HCT116 (cell line): ENCODE measurements around the gene COLEC11. TPM values are rescaled to one million over a fixed set of nuclear protein-coding genes. Genes with fewer than 3 reads are reported as not detected.

Experiments used
- ATAC-seq: fragments of 200-7000 bp; cut with Tn5 transposase; 2 replicates; pipeline ENCODE4 v1.9.1; 2020; ENCODE audit warnings: mild to moderate bottlenecking, moderate library complexity
- BruUV-seq: library from RNA; stranded (reverse); fragments of 400-500 nt; replicated peaks from 2 replicates; lab custom pipeline; 2021; lab: Mats Ljungman, UMichigan
- CTCF ChIA-PET: fragments of 300-600 bp; sonication (Branson Sonifier 250); formaldehyde crosslinking; loops from one replicate; lab custom pipeline; 2021; ENCODE audit warnings: antibody characterized with exemption; lab: Charles Lee
- POLR2A ChIA-PET: fragments of 300-600, 350-600 bp; sonication (Branson Sonifier 250); formaldehyde crosslinking; loops from one replicate; lab custom pipeline; 2021; ENCODE audit warnings: antibody characterized with exemption; lab: Charles Lee
- RAD21 ChIA-PET, 2 experiments: fragments of 300-600 bp; sonication (Branson Sonifier 250); formaldehyde crosslinking; loops; one replicate each; lab custom pipeline; 2023; ENCODE audit warnings: low total read pairs in 2 of 2; ENCODE audit not compliant: uncharacterized antibody in 2 of 2, unreplicated experiment in 2 of 2, low non-redundant PET in 1 of 2; lab: Charles Lee
- DNase-seq: peaks from one replicate; pipeline ENCODE4 v3.0.0-alpha.2; 2010; ENCODE audit warnings: low read depth, low spot score
- H2AFZ ChIP-seq: fragments of 200-600 bp; shearing (Covaris generic), sonication (generic); 2 replicates; pipeline ENCODE4 v1.6.1; 2017; ENCODE audit warnings: low read depth, mixed run types, mixed read lengths, antibody characterized with exemption, low read length; ENCODE audit not compliant: poor library complexity, severe bottlenecking
- H3K27ac ChIP-seq: 2 replicates; pipeline ENCODE4 v1.5.1; 2012; ENCODE audit warnings: low read depth, low read length
- H3K27me3 ChIP-seq: fragments of 200-600 bp; sonication (generic); 2 replicates; pipeline ENCODE4 v1.6.1; 2016; ENCODE audit warnings: mixed run types, low read length, mixed read lengths; ENCODE audit not compliant: insufficient read depth
- H3K36me3 ChIP-seq, 2 experiments: fragments of 200-500 bp in 1 of 2; fragments of 200-600 bp in 1 of 2; sonication (Bioruptor generic) in 1 of 2; sonication (generic) in 1 of 2; 2 replicates each; pipeline versions ENCODE4 v1.5.1 to v1.6.1; 2014 to 2016; ENCODE audit warnings: low read length in 2 of 2, inconsistent platforms in 1 of 2, mixed read lengths in 1 of 2, mixed run types in 1 of 2; ENCODE audit not compliant: insufficient read depth in 2 of 2, control insufficient read depth in 1 of 2
- H3K4me1 ChIP-seq, 2 experiments: fragments of 200-600 bp in 1 of 2; sonication (generic) in 1 of 2; 2 replicates each; pipeline versions ENCODE4 v1.5.1 to v1.6.1; 2012 to 2017; ENCODE audit warnings: low read length in 2 of 2, inconsistent platforms in 1 of 2, mild to moderate bottlenecking in 1 of 2, mixed read lengths in 1 of 2, mixed run types in 1 of 2, moderate library complexity in 1 of 2; ENCODE audit not compliant: insufficient read depth in 2 of 2, control insufficient read depth in 1 of 2
- H3K4me2 ChIP-seq: fragments of 200-600 bp; sonication (generic); 2 replicates; pipeline ENCODE4 v1.6.1; 2017; ENCODE audit warnings: mixed run types, low read length, mixed read lengths
- H3K4me3 ChIP-seq, 2 experiments: fragments of 200-600 bp in 1 of 2; sonication (generic) in 1 of 2; replicated peaks in 1 of 2; 2 replicates each; pipeline ENCODE4 v1.5.1; 2011 to 2016; ENCODE audit warnings: low read length in 2 of 2, control low read depth in 1 of 2, low read depth in 1 of 2, mild to moderate bottlenecking in 1 of 2, mixed read lengths in 1 of 2, mixed run types in 1 of 2
- H3K79me2 ChIP-seq: fragments of 200-600 bp; sonication (generic); 2 replicates; pipeline ENCODE4 v1.6.1; 2017; ENCODE audit warnings: mild to moderate bottlenecking, mixed run types, low read length, moderate library complexity, mixed read lengths; ENCODE audit not compliant: insufficient read depth
- H3K9ac ChIP-seq: fragments of 200-600 bp; sonication (generic); 2 replicates; pipeline ENCODE4 v1.6.1; 2016; ENCODE audit warnings: low read length, mixed read lengths
- H3K9me2 ChIP-seq: fragments of 200-600 bp; sonication (generic), shearing (Covaris generic); 2 replicates; pipeline ENCODE4 v1.6.1; 2017; ENCODE audit warnings: mixed run types, mild to moderate bottlenecking, moderate library complexity; ENCODE audit not compliant: insufficient read depth
- H3K9me3 ChIP-seq, 2 experiments: fragments of 200-500 bp in 1 of 2; fragments of 200-600 bp in 1 of 2; sonication (Bioruptor generic) in 1 of 2; sonication (generic) in 1 of 2; 2 replicates each; pipeline ENCODE4 v1.6.1; 2014 to 2017; ENCODE audit warnings: low read length in 2 of 2, mixed read lengths in 2 of 2, inconsistent platforms in 1 of 2, low read depth in 1 of 2, mild to moderate bottlenecking in 1 of 2, mixed run types in 1 of 2, moderate library complexity in 1 of 2; ENCODE audit not compliant: control insufficient read depth in 1 of 2, insufficient read depth in 1 of 2
- H4K20me1 ChIP-seq: fragments of 200-600 bp; sonication (generic), shearing (Covaris generic); 2 replicates; pipeline ENCODE4 v1.6.1; 2017; ENCODE audit warnings: mixed run types, mild to moderate bottlenecking, moderate library complexity; ENCODE audit not compliant: insufficient read depth
- CBX3 ChIP-seq: IDR thresholded peaks from 2 replicates; pipeline ENCODE4 v1.6.1; 2012; ENCODE audit warnings: low read depth
- CEBPB ChIP-seq: IDR thresholded peaks from 2 replicates; pipeline ENCODE4 v1.6.1; 2012; ENCODE audit warnings: low read depth
- CTCF ChIP-seq, 3 experiments: fragments of 200-600 bp in 1 of 3; sonication (generic) in 1 of 3; IDR thresholded peaks in 2 of 3; conservative IDR thresholded peaks in 1 of 3; 2 replicates each; pipeline ENCODE4 v1.5.1; 2012 to 2017; ENCODE audit warnings: low read depth in 2 of 3, low read length in 2 of 3, antibody characterized with exemption in 1 of 3, borderline replicate concordance in 1 of 3, control low read depth in 1 of 3, mild to moderate bottlenecking in 1 of 3, mixed read lengths in 1 of 3, mixed run types in 1 of 3, moderate library complexity in 1 of 3; ENCODE audit not compliant: insufficient read depth in 1 of 3
- ELF1 ChIP-seq: IDR thresholded peaks from 2 replicates; pipeline ENCODE4 v1.6.1; 2012; ENCODE audit warnings: low read depth, borderline replicate concordance
- EZH2 ChIP-seq: fragments of 200-600 bp; sonication (generic); IDR thresholded peaks from 2 replicates; pipeline ENCODE4 v1.6.1; 2017; ENCODE audit warnings: antibody characterized with exemption, mixed run types
- EZH2phosphoT487 ChIP-seq: fragments of 200-600 bp; IDR thresholded peaks from 2 replicates; pipeline ENCODE4 v1.6.1; 2018; ENCODE audit warnings: antibody characterized with exemption, borderline replicate concordance
- FOSL1 ChIP-seq: IDR thresholded peaks from 2 replicates; pipeline ENCODE4 v1.6.1; 2012; ENCODE audit warnings: low read depth
- JUND ChIP-seq: IDR thresholded peaks from 2 replicates; pipeline ENCODE4 v1.6.1; 2012
- POLR2AphosphoS5 ChIP-seq: IDR thresholded peaks from 2 replicates; pipeline ENCODE4 v1.6.1; 2011; ENCODE audit warnings: mild to moderate bottlenecking, low read depth, low read length, moderate library complexity
- SIN3A ChIP-seq: IDR thresholded peaks from 2 replicates; pipeline ENCODE4 v1.6.1; 2012; ENCODE audit warnings: low read depth
- SP1 ChIP-seq: IDR thresholded peaks from 2 replicates; pipeline ENCODE4 v1.6.1; 2012; ENCODE audit warnings: low read depth
- TCF7L2 ChIP-seq: IDR thresholded peaks from 2 replicates; pipeline ENCODE4 v1.7.0; 2011; ENCODE audit warnings: borderline replicate concordance, inconsistent platforms; ENCODE audit not compliant: insufficient read depth, insufficient read length; ENCODE audit errors: extremely low read depth
- ZBTB33 ChIP-seq: IDR thresholded peaks from 2 replicates; pipeline ENCODE4 v1.6.1; 2011; ENCODE audit warnings: mild to moderate bottlenecking, low read length, moderate library complexity; ENCODE audit not compliant: insufficient replicate concordance; ENCODE audit errors: extremely low read depth
- intact Hi-C: fragments of 100-400 bp; cut with micrococcal nuclease; formaldehyde crosslinking; loops from 2 replicates; pipeline ENCODE4 v1.10.0; 2022
- total RNA-seq: library from RNA; stranded (reverse); gene quantifications from one replicate; pipeline ENCODE4 v1.2.1, GENCODE V29; 2021; ENCODE audit not compliant: unreplicated experiment
- TF ChIP-seq, protein P1 (sequence below): IDR thresholded peaks from 2 replicates; pipeline ENCODE4 v1.6.1; 2012; ENCODE audit warnings: low read depth
- TF ChIP-seq, protein P2 (sequence below): IDR thresholded peaks from 2 replicates; pipeline ENCODE4 v1.6.1; 2012
- TF ChIP-seq, protein P3 (sequence below): IDR thresholded peaks from 2 replicates; pipeline ENCODE4 v1.6.1; 2012

COLEC11 gene
- total RNA-seq, 1 experiment from 2014 or later: 0.15 TPM

DNA sequence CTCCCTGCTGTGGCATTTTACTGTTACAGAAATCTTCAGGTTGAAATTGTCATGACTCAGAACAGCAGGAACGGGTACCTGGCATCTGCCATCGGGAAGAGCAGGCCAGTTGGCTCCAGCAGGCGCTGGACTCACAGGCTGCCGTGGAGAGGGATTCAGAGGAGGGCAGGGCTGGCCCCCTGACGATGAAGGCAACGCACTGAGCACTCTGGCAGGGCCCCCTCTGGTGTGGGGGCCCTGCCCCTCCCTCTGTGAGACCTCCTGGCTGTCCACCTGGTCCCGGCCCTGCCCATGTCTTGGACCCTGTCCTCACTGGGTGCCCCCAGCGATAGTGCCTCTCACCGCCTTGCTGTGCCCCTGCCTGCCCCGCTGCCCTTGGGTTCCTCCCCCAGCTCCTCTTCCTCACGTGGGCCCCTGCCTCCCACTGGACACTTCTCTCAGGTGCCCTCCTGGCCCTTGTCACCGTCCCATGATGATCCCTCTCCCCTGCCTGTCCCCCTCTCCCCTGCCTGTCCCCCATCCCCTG is 39.7 kb downstream of the COLEC11 start:
- Histone ChIP-seq H3K4me3 (no peak overlapping the region), H3K36me3 (no peaks in the 10 kb centered on the region), H4K20me1 (no peaks in the 10 kb centered on the region), H3K9me3 (no peaks in the 10 kb centered on the region), H3K79me2 (no peaks in the 10 kb centered on the region), H3K9me2 (no peaks in the 10 kb centered on the region), H3K4me2 (no peak overlapping the region), H3K9ac (no peak overlapping the region), H2AFZ (no peak overlapping the region), H3K27me3 (no peaks in the 10 kb centered on the region), H3K4me1 (no peaks in the 10 kb centered on the region), H3K27ac (no peak overlapping the region)
- CTCF ChIA-PET: no interaction called here
- RAD21 ChIA-PET: no interaction called here
- ATAC-seq: no peak
- POLR2A ChIA-PET: no interaction called here
- no peak for DNase-seq
- BruUV-seq: no TSS peak
- intact Hi-C loops: no loop called here
- no peak for TF ChIP-seq SIN3A
- TF ChIP-seq JUND: no peak
- TF ChIP-seq CTCF (IDR thresholded peaks at IDR 0.05 in 2 of 3, conservative IDR thresholded peaks at IDR 0.05 in 1 of 3; ENCODE audit: borderline replicate concordance in 1 of 3, insufficient read depth in 1 of 3, low read depth in 2 of 3, low read length in 2 of 3): no peak
- TF ChIP-seq SP1: no peak
- TF ChIP-seq POLR2AphosphoS5: no peak
- no peak for TF ChIP-seq ELF1
- TF ChIP-seq CBX3: no peak
- TF ChIP-seq EZH2phosphoT487: no peak
- no peak for TF ChIP-seq FOSL1
- TF ChIP-seq, protein P1, sequence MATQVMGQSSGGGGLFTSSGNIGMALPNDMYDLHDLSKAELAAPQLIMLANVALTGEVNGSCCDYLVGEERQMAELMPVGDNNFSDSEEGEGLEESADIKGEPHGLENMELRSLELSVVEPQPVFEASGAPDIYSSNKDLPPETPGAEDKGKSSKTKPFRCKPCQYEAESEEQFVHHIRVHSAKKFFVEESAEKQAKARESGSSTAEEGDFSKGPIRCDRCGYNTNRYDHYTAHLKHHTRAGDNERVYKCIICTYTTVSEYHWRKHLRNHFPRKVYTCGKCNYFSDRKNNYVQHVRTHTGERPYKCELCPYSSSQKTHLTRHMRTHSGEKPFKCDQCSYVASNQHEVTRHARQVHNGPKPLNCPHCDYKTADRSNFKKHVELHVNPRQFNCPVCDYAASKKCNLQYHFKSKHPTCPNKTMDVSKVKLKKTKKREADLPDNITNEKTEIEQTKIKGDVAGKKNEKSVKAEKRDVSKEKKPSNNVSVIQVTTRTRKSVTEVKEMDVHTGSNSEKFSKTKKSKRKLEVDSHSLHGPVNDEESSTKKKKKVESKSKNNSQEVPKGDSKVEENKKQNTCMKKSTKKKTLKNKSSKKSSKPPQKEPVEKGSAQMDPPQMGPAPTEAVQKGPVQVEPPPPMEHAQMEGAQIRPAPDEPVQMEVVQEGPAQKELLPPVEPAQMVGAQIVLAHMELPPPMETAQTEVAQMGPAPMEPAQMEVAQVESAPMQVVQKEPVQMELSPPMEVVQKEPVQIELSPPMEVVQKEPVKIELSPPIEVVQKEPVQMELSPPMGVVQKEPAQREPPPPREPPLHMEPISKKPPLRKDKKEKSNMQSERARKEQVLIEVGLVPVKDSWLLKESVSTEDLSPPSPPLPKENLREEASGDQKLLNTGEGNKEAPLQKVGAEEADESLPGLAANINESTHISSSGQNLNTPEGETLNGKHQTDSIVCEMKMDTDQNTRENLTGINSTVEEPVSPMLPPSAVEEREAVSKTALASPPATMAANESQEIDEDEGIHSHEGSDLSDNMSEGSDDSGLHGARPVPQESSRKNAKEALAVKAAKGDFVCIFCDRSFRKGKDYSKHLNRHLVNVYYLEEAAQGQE: no peak
- TF ChIP-seq EZH2: no peak
- TF ChIP-seq CEBPB: no peak
- TF ChIP-seq, protein P2, sequence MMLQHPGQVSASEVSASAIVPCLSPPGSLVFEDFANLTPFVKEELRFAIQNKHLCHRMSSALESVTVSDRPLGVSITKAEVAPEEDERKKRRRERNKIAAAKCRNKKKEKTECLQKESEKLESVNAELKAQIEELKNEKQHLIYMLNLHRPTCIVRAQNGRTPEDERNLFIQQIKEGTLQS: no peak
- no peak for TF ChIP-seq TCF7L2
- TF ChIP-seq, protein P3, sequence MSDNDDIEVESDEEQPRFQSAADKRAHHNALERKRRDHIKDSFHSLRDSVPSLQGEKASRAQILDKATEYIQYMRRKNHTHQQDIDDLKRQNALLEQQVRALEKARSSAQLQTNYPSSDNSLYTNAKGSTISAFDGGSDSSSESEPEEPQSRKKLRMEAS: no peak
- TF ChIP-seq ZBTB33: no peak
